GM19328 (cell line): Measurements from ENCODE around the gene PKDREJ.

Experiments
- ATAC-seq: cut with Tn5 transposase; IDR thresholded peaks from one replicate; pipeline ENCODE4 v1.9.1; 2021; ENCODE audit warnings: mild to moderate bottlenecking, moderate library complexity; ENCODE audit not compliant: unreplicated experiment

PKDREJ gene

GRCh38 chr22:46239261-46240048 lies 23.7 kb downstream of the PKDREJ start:
- no peak for ATAC-seq

DNA sequence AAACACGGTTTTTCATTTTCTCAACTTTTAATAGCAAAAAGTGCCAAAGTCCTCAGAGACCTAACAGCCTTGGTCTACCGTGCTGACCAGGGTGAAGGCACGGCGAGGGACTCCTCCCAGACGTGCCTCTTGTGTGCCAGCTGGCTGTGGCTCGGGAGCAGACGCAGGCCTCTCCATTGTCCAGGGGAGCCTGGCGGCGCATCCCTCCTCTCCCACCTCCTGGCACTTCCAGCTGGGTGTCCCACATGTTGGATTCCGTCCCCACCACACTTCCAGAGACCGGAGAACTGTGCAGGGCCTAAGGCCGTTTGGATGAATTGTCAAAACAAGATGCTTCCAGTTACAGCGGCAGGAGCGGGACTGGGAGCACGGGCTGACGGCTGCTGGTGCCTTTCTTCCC lies 24.6 kb downstream of the PKDREJ start:
- ATAC-seq, result no peak

DNA sequence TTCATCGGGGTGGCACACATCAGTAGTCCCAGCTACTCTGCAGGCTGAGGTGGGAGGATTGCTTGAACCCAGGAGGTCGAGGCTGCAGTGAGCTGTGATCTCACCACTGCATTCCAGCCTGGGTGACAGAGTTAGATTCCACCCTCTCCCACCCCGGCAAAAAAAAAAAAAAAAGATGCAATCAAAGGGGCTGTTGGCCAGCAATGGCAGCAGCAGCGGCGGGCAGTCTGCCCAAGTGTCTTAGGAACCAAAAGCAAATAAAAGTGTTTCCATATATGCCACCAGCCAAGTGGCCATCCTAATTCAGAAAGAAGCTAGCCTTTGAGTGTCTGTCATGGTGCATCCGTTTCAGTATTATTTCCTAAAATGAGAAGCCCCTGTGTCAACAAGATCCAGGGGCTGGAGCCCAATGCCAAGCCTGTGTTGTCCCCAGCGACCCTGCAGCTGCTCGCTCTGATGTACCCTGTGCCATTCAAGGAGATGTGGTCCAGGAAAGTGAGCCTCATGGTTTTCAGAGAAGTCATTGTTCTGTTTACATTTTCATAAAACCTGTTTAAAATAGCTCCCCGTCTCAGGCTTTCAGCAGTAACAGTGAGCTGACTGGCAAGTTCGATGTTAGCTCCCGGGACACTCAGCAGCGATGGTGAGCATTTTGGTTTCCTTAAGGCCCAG lies 25.6 kb downstream of the PKDREJ start:
- no peak for ATAC-seq

GRCh38 chr22:46234969-46235368 lies 28.2 kb downstream of the PKDREJ start:
- ATAC-seq, result no peak

GRCh38 chr22:46233231-46233630 lies 29.9 kb downstream of the PKDREJ start:
- ATAC-seq, result no peak

DNA sequence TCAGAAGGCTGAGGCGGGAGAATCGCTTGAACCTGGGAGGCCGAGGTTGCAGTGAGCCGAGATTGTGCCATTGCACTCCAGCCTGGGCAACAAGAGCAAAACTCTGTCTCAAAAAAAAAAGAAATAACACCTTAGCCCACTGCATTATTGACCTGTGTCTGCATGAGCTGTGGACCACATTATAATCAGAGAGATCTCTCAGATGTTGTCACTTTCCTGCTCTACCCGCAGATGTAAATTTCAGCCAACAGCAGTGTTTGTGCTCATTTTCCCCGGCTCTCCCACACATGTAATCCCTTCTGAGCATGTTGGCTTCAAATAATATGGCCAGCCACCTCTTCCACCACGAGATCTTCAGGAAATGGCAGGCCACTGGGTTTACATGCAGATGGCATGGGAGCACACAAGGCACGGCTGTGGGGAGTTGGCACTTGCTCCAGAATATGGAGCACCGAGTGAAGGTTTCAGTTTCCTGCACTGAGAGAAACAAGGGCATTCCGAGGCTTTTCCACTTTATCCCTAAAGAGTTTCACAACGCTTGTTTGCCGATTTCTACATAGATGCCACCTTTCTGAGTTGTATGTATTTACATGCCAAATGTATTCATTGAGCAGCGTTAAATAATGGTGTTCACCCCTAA lies 32.8 kb downstream of the PKDREJ start:
- ATAC-seq, result no peak

DNA sequence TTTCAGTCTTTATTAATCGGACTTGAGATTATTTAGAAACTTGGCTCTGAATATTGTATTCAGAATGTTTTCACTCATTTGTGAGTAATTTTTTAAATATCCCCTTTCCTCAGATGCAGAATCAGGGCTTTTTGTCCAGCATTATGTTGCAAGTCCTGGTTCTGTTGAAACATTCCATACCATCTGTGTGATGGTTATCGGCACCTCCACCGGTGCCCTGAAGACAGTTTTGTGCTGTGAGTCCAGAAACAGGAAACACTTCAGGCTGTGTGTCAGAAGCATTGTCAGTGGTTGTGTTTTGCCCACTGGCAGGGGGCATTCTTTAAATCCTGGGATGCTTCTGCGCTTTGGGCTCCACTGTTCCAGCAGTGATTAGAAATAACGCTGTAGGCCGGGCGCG lies 33.4 kb downstream of the PKDREJ start:
- ATAC-seq, result no peak

DNA sequence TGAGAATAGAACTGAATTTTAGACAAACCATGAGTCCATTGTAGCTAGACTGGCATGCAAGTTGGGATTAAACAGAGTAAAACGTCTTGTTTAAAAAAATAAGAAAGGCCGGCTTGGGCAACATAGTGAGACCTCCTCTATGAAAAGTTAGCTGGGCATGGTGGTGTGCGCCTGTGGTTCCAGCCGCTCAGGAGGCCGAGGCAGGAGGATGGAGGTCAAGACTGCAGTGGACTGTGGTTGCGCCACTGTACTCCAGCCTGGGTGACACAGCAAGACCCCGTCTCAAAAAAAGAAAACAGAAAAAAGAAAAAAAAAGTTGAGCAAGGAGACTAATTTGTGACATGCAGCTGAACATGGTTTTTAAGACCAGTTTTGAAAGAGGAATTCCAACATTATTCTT lies 36.6 kb downstream of the PKDREJ start:
- no peak for ATAC-seq

- ATAC-seq, result no peak
These were observed 37.5 kb downstream of the PKDREJ start for GRCh38 chr22:46225631-46226030.

DNA sequence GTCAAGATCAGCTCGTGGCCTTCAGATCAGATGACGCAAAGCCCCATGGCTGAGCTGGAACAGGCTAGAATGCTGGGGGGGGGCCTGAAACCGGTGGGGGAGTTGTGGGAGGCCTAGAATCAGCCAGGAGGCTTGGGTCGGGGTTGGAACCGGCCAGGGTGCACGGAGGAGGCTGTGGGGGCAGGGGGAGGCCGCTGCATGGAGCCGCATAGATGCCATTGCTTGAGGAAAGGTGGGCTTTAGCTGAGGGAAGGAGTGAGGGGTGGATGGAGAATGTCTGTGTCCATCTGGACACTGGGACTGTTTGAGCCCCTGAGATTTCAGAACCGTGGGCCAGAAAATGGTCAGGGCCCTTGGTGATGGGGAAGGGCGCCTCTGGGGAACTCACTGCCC lies 38.2 kb downstream of the PKDREJ start:
- ATAC-seq, result no peak

DNA sequence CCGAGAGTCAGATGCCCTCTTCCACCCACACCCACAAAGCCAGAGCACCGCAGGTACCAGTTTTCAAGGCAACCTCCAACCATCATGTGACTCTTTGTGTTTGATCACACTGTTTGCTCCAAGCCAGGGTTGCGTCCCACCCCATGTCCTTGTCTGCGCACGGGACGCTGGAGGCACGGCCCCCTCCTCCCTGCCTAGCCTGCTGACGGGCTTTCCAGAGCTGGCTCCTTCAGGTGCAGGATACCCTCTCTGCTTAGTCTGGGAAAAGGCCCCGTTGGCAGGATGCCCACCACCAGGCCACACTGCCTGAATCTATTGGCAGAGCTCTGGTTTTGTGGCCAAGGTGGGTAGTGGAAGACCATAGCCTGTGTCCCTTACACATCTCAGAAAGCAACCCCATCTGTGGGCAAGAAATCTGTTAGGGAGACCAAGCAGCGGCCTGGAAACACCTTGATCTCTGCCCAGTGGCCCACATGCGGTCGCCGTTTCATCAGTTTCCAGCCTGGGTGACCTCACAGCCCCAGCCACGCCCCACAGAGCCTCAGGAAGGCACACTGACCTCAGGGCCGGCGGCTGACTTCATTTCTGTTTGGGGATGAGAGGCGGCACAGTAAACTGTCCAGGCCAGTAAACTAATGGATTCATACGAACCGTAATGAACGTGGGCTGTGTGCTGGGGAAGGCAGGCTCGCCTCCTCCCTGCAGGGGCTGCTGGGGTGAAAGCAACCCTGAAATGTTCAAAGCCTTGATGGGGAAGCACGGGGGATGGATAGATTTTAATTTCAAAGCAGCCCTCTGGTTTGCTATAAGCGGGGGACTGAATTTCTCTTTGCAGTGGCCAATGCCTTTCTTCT lies 38.9 kb downstream of the PKDREJ start:
- ATAC-seq, result no peak

DNA sequence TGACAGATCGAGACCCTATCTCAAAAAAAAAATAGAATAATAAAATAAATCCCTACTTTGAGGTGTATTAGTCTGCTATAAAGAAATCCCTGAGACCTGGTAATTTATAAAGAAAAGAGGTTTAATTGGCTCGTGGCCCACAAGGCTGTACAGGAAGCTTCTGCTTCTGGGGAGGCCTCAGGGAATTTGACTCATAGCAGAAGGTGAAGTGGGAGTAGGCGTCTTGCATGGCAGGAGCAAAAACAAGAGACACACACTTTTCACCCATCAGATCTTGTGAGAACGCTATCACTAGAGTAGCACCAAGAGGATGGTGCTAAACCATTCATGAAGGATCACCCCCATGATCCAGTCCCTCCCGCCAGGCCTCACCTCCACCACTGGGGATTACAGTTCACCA lies 42.2 kb downstream of the PKDREJ start:
- ATAC-seq, result no peak

GRCh38 chr22:46219636-46220035 lies 43.5 kb downstream of the PKDREJ start:
- ATAC-seq, result no peak

- no peak for ATAC-seq
These were observed 48.5 kb downstream of the PKDREJ start for GRCh38 chr22:46214616-46215015.

- ATAC-seq, result no peak
These were observed 49.0 kb downstream of the PKDREJ start for GRCh38 chr22:46214149-46214548.

- ATAC-seq, result no peak
These were observed 50.1 kb downstream of the PKDREJ start for GRCh38 chr22:46213052-46213451.

GRCh38 chr22:46212195-46212594 lies 50.9 kb downstream of the PKDREJ start:
- ATAC-seq, result no peak

- no peak for ATAC-seq
These were observed 53.9 kb downstream of the PKDREJ start for GRCh38 chr22:46209262-46209661.
